Measurements from ENCODE around the gene WDR86.

DNA sequence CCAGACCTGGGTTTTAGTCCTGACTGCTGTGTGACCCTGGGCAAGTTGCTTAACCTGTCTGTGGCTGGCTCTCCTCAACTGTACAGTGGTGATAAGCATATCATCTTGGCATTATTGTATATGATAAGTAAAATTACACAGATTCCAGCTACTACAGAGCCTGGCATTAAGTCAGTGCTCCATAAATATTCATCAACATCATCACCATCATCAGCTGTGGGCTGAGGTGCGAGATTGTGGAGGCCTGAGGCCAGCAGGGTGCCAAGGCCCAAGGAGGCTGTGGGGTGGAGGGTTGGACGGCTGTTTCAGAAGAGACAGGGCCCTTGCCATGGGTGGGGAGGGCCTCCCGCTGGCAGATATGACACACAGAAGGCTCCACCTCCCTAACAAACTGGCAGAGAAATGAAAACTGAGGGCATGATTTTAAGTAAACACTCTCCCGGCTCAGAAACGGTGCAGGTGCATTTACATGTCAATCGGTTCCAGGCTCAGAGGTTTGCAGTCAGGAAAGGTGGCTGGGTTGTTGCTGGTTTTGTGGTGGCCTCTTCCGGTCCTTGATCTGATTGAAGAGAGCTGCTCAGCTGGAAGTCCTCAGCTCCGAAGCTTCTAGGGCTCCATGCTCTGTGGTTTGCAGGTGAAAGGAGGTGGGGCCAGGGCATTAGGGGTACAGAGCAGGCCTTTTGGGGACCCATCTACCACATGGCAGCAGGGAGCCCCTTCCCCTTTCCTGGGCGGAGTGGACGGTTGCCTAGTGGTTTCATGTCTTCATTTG lies 19.9 kb upstream of the WDR86 start:
- TF ChIP-seq EZH2 (IDR thresholded peaks at IDR 0.05; ENCODE audit: borderline replicate concordance, low read length): no peak
- TF ChIP-seq, protein P1, sequence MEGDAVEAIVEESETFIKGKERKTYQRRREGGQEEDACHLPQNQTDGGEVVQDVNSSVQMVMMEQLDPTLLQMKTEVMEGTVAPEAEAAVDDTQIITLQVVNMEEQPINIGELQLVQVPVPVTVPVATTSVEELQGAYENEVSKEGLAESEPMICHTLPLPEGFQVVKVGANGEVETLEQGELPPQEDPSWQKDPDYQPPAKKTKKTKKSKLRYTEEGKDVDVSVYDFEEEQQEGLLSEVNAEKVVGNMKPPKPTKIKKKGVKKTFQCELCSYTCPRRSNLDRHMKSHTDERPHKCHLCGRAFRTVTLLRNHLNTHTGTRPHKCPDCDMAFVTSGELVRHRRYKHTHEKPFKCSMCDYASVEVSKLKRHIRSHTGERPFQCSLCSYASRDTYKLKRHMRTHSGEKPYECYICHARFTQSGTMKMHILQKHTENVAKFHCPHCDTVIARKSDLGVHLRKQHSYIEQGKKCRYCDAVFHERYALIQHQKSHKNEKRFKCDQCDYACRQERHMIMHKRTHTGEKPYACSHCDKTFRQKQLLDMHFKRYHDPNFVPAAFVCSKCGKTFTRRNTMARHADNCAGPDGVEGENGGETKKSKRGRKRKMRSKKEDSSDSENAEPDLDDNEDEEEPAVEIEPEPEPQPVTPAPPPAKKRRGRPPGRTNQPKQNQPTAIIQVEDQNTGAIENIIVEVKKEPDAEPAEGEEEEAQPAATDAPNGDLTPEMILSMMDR (IDR thresholded peaks at IDR 0.05; ENCODE audit: low read length): no peak
